HG03571 (cell line): ENCODE results near the gene BTBD18.
A peak's percentile ranks its signal among the peaks of the same experiment; 100 is the strongest.

Source experiments
- ATAC-seq: cut with Tn5 transposase; IDR thresholded peaks from one replicate; pipeline ENCODE4 v1.9.1; 2021; ENCODE audit not compliant: unreplicated experiment

Gene BTBD18, protein sequence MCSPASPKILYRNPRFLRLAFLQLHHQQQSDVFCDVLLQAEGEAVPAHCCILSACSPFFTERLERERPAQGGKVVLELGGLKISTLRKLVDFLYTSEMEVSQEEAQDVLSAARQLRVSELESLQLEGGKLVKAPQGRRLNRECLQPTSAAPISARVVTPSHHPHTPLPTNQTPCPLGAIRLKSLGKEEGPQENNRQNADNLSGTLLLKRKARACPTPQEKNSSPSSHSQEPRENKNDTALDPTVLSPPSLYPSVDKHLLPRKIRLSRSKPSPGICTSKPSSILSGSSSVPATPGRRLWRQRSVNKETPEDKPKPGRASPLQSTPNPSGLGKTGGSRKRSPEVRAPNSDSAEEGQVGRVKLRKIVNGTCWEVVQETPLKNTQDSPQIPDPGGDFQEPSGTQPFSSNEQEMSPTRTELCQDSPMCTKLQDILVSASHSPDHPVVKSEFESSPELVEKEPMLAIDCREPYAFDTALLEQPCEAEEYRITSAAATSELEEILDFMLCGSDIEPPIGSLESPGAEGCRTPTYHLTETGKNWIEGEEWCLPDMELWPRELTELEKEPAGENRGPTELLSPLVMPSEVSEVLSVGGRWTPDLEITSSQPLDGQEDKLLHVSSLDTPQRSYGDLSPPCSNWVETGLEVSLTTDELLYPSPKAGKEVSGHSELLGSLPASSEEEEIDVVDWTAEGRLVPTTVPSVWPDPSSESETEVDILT

DNA sequence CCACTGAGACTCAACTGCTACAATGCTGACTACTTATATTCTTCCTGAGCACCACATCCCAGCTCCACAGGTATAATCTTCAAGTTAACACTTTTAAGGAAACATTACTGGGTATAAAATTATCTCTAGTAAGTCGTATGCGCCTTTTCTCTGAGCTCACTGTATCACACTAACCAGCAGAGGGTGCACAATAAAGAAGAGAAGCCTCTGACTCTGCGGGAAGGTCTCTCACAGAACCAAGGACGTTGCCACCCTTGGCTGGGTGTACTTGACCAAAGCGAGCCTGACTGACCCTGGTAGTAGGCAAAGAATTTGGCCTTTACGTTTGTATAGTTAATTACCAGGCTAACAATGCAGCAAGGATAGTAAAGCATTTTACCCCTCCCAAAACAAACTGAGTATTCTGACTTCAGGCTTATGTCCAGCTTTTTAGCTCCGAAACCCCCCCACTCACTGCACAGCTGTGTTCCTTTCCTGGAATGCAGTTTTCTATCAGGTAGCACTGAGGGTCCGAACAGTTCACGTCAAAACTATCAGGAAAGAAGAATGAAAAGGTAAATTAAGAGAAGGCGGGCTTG lies at the start of gene BTBD18:
Gene BTBD18 (minus strand): TSS at position 144 of the 578 bp plus-strand sequence. CDS start 631 bp downstream, outside the sequence.
- ATAC-seq, result no peak

DNA sequence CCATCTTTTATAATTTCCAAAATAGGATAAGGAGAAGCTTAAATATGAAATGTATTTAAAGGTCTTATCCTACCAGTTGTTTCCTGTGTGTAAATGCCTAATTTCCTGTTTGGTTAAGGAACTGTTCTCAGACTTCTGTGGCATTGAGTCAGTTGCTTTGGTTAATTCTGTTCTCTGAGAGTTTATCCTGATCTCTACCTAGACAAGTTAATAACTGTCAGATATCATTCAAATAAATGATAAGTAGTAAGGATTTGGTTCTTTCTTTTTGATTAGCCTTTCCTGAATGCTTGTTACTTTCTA lies 49.5 kb upstream of the BTBD18 start:
- ATAC-seq, result no peak

DNA sequence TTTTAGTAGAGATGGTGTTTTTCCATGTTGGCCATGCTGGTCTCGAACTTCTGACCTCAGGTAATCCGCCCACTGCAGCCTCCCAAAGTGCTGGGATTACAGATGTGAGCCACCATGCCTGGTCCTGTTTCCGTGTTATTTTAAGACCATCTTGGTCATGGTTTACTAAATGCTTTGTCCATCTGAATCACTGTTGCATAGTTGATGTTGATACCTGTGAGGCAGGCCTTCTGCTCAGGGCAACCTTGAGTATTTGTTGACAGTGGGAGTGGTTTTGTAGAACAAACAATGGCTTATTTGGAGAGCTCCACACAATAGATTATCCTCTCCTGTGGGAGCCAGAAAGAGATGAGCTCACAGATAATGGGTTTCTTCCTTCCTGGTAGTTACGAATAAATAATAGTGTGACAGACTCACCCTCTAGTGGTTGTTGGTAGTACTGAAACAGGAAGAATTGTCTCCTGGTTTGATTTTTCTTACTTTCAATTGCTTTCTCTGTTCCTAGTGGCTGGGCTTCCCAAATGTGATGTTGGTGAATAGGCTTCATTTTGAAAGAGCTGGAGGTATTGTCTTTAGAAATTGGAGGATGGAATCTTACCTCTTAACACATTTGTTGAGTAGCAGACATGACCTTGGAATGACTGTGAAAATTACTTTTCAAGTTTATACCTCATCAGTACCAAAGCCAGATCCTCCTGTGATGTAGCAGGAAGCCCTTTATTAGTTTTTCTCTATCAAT lies 49.0 kb upstream of the BTBD18 start:
- ATAC-seq, result peak; percentile 90

DNA sequence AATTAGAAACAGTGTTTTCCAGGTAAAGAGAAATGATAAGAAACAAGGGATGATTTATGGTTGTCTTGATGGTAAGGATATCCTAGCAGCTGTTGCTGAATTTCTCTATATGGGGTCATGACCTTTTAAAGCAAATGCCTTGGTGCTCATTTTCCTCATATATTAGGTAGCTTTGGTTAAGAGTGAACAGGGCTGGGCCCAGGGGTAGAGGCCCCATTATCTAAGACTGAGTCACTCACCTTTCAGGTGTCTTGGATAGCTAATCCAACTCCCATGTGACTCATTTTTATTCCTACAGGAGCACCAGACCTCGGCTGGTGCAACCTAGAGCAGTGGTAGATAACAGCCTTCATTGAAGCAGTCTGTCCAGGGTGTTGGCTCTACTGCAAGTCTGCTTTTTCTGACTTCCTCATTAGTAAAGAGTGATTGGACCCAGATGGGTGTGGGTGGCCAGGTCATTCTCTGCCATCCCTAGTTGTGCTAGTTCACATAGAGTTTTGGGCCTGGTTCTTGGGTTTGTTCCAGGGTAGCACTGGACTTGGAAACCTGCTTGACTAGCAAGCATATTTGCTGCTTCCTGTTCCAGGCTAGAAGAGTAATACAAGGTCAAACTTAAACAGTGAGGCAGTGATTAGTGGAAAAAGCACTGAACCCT lies 47.4 kb upstream of the BTBD18 start:
- ATAC-seq, result no peak

DNA sequence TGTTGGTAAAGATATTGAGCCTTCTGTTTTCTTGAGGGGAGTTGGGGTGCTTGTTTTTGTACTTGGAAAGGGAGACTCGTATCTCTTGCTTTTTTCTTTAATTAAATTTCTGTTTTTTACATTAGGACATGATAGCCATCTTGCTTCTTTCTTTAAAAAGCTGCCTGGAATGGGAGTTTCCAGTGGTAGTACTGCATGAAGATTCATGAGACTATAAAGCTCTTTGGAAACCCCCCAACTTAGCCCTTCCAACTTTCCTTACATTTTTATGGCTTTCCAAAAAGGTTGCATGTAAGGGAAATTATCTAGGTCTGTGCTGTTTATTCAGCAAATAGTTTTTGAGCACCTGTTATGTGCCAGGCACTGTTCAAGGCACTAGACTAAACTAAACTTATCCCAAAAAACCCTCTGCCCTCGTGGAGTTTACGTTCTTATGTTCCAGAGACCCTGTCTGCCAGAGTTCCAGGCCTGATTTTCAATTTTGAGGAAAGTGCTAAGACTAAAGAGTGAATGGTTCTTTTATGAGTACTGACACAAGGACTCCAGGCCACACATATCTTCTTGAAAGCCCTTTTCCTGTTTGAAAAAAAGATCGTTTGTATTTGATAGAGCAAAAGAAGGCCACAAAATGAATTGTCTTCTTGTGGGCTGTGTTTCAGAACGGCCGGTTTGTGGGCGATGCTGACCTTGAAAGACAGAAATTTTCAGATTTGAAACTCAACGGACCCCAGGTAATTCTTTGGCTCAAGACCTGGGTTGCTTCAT lies 41.9 kb upstream of the BTBD18 start:
- ATAC-seq, result no peak

DNA sequence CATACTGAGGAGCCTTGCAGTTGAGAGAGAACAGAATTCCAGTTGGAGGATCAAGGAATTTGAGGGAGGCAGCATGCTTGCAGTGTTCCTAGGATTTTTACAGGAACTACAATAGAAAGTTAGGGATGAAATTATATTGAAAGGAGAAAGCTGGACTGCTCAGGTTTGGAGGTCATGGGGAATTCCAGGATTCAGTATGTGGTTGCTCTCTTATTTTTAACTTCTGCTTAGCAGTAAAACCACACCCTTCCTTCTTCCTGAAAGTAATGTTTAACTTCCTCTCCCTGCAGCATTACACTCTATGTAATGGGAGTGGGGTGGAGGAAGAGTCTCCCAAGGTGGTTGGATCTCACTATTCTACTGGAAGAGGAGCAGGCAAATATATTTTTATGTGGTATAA lies 41.3 kb upstream of the BTBD18 start:
- no peak for ATAC-seq

DNA sequence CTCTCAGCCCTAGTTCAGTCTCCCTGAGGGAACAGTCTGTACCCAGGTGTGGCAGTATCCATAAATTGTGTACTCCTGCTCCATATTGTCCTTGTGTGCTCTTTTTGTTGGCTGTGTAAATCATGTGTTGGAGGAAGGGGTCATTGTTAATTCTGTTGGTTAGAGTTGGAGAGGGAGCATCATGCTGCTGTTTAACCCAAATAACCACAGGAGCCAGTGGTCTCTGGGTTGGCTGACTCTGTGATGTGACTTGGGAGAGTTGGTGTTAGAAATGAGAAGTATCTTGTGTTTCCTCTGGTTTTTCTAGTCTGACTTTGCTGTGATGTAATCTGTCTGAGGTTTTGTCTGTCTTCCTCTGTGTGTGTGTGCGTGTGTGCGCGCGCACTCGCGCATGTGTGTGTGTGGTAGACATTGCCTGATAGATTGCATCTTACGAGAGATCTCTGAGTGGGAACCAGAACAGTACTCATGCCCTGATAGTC lies 40.5 kb upstream of the BTBD18 start:
- ATAC-seq, result peak; percentile 87

DNA sequence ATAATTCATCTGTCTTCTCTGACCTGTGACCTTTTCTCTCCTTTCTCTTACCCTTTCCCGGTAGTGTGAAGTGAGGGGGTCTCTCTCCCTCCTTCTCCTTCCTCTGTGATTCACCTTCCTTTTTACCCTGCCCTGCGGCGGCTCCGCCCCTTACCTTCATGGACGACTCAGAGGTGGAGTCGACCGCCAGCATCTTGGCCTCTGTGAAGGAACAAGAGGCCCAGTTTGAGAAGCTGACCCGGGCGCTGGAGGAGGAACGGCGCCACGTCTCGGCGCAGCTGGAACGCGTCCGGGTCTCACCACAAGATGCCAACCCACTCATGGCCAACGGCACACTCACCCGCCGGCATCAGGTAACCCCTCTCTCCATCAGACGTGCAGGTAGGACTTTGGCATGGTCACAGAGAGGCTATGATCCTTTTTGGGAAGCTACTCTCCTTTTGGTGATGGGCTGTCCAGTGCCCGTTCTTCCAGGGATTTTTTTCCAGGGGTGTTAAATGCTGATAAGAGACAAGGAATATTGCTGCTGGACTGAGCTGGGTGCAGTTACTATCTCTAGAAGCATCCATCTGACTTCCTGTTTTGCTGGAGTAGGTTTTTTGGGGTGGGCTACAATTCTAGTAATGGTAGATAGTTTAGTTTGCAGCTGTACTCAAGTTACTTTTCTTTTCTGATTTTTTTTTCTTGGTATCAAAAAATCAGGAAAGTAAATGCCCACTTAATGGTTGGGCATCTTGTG lies 39.9 kb upstream of the BTBD18 start:
- no peak for ATAC-seq

DNA sequence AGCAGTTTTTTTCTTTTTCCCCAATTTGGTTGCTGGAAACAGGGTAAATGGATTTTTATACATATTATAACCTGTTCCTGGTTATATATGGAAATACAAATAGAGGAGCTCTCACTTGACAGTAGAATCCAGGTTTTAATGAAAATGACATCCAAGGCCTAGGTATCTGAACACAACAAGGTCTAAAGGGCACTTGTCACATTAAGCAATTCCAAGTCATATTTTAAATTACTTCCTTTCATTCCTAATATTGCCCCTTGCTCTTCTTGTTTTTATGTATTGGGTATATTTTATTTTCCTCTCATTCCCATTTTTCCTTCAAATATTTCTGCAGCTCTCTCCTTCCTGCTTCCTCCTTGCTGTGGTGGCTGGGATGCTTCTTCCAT lies 37.1 kb upstream of the BTBD18 start:
- ATAC-seq, result no peak

DNA sequence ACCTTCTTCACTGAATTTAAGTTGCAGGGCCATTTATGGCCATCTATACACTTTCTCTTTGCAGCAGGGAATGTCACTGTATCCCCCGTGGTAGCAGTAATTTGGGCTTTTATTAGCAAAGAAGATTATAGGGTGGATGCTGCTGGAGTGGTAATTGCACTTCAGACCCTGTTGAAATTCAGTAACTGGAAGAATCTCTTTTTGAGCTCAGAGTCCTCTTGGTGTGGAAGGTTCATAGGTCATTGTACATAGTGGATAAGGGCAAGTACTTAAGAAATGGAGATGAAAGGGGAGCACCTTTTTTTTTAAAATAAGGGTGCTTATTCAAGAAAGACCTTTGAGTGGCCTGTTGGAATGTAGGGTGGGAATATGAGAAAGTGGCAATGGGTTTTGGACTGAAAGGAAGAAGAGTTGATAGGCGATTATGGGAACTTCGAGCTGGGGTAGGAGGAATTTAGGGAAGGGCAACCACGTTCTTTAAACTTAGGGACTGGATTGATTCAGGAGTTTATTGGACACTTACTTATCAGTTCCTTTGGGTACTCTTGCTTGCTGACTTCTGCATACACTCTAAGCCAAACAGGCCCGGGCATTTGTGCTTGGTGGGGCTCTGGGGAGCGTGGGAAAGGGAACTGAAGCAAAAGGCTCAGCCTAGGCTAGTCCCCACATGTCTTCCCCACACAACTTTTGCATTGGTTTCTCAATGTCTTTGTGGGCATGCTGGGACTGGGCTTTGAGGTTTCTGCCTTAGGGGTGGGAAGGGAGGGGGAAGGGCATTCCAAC lies 36.5 kb upstream of the BTBD18 start:
- no peak for ATAC-seq

DNA sequence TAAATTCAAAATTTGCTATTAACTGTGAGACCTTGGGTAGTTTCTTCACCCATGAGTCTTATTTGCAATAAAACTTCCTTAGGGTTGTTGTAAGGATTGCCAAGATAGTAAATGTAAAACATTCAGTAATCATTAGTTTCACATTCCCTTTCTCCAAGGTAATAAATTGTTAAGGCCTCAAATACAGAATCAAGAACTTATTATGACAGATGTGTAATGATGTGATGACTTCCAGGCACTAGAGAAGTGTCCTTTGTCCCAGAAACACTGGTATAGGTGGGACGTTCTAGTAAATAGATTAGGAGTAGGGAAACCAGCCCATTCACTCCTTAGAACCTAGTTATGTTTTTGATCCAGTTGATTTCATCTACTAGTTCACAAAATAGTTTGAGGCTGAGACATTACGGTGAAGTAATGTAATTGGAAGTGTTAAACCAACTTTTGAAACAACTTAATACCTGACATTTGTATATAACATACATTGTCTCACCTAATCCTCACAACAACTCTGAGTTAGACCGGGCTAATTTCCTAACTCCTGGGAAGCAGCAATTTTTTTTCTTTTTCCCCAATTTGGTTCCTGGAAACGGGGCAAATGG lies 35.5 kb upstream of the BTBD18 start:
- ATAC-seq, result no peak

DNA sequence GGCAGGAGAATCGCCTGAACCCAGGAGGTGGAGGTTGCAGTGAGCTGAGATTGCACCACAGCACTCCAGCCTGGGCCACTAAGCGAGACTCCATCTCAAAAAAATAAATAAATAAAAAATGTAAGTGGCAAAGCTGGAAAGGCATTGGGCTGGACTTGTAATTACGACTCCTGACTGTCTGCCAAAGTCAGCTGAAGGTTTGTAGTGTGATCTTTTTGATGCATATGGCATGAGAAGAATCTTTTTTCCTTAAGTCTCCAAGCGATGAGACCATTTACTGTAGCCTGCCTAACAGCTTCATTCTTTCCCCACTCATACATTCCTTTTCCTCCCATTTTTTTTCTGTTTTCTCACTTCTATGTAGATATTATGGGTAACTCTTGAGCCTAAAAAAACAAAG lies 34.8 kb upstream of the BTBD18 start:
- ATAC-seq, result no peak

DNA sequence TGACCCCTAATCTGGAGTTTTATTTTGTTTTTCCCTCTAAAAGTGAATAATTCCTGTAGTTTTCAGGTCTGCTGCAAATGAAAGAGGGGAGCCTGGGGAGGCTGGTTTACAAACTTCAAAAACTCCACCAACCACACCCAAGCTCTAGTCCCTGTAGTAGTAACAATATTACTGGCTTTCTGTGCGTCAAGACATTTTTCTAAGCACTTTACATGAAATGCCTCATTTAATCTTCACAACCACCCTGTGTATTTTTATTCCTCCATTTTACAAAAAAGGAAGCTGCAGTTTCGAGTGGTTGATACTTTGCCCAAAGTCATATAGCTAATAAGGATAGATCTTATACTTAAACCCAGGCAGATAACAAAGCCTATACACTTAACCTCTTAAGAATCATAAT lies 33.5 kb upstream of the BTBD18 start:
- ATAC-seq, result no peak

DNA sequence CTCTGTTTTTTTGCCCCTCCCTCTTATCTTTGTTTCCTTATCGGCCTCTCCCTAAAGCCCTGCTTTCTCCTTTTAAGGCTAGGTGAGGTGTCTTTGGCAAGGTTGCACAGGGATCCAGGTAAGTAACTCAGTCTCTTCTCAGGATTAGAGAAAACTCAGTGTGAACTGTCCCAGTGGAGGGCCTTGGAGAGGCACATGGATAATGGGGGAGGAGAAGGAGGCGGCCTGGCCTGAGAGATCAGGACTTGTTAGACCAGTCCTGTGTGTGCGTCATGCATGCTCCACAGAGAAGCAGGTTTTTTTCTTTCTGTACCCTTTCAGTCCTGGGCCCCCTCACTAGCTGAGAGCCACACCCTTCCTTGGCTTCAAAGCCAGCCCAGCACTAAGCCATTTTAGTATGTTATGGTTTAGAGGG lies 29.9 kb upstream of the BTBD18 start:
- ATAC-seq, result no peak

DNA sequence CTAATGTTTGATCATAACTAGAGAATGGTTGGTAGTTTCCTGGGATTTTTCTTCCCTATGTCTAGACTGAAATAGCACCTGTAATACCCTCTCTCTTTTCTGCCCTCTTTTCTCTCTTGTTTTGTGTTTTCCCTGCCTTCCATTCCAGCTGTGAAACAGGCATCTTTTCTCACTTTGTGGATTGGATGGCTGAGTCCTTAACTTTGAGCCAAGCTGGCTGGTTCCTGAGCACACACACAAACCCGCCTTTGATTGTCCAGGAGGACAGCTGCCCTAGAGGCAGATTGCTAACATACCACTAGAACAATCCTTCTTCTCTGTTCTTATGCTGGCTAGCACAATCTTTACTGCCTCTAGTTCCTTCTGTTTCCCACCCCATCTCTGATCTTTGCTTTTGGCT lies 27.7 kb upstream of the BTBD18 start:
- ATAC-seq, result no peak

DNA sequence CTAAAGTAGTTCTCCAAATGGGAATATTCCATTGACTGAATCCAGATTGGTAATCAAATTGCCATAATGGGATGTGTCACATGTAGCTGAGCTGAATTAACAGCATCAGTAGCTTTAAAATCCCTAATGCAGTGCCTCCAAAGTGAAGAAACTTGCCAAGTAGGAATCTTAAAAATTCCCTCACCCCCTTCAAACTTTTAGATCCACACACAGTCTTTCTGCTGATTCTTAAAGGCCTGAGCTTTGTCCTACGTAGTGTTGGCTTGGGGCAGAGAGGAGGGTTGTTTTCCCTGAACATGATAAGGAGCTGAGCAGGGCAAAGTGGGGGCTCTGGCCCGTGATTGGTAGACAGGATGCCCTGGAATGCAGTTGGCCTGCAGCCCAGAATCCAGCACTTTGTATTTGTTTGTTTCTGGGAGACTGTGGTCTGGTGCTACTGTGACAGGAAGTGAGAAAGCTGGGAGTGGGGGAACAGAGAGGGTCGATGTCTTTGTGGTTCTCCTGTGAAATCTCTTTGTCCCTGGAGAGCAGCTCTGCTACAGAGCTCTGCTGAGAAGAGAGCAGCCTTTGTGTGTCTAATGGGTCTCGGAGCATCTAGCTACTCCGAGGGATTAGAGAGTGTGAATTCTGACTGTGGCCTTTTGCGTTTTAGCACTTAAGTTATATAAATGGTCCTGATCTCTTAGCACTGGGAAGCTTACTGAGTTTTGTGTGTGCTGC lies 26.9 kb upstream of the BTBD18 start:
- ATAC-seq, result no peak

DNA sequence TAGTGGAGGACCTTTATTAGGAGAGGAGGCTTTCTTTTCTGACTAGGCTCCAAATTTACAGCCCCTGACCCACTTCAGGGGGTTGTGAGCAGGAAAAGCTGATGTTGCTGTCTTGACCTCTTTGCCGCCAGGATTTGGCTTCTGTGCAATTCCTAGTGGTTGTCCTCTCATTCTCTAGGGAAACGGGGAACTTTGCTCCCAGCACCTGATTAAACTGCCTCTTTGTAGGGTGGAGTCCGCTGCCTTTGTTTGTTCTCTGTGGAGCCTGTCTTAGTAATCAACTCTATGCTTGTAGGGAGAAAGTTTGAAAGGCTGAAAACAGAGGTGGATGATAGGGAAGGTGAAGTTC lies 26.3 kb upstream of the BTBD18 start:
- ATAC-seq, result no peak
